Ovary (tissue), 9 donors: ENCODE measurements around the gene BTBD9. TPM values are rescaled to one million over a fixed set of nuclear protein-coding genes. Genes with fewer than 3 reads are reported as not detected.

Experiments used
- DNase-seq, 5 donors: peaks; one replicate each; pipeline ENCODE4 v3.0.0-alpha.2; 2019 to 2020
- H3K27ac ChIP-seq, 2 donors: fragments of 200-600 bp; one replicate each; pipeline versions ENCODE4 v1.5.1 to v1.8.0; 2019 to 2022
- H3K27me3 ChIP-seq: fragments of 200-600 bp; one replicate; pipeline ENCODE4 v1.8.0; 2022
- H3K36me3 ChIP-seq: fragments of 200-600 bp; sonication (generic); one replicate; pipeline ENCODE4 v1.5.1; 2019
- H3K4me1 ChIP-seq: one replicate; pipeline ENCODE4 v1.8.1; 2013; ENCODE audit warnings: mild to moderate bottlenecking, moderate library complexity; ENCODE audit not compliant: insufficient read depth
- H3K4me3 ChIP-seq: fragments of 200-600 bp; sonication (generic); one replicate; pipeline ENCODE4 v1.5.1; 2017
- H3K9me3 ChIP-seq, 2 donors: fragments of 200-600 bp in 1 of 2; sonication (generic) in 1 of 2; one replicate each; pipeline versions ENCODE4 v1.5.1 to v1.8.1; 2013 to 2019; ENCODE audit warnings: mild to moderate bottlenecking in 1 of 2, moderate library complexity in 1 of 2
- CTCF ChIP-seq, 3 donors: fragments of 450-650 bp in 2 of 3; fragments of 200-600 bp in 1 of 3; IDR thresholded peaks; one replicate each; pipeline versions ENCODE4 v1.5.1 to v1.8.0; 2016 to 2022; ENCODE audit warnings: antibody characterized with exemption in 3 of 3, mild to moderate bottlenecking in 1 of 3
- EP300 ChIP-seq: sonication (generic); formaldehyde crosslinking; IDR thresholded peaks from one replicate; pipeline ENCODE4 v1.6.1; 2017; ENCODE audit warnings: antibody characterized with exemption
- POLR2A ChIP-seq: fragments of 450-650 bp; IDR thresholded peaks from one replicate; pipeline ENCODE4 v1.6.1; 2017; ENCODE audit warnings: antibody characterized with exemption, mild to moderate bottlenecking, moderate library complexity
- WGBS, 3 donors: extraction: QIAGEN DNeasy Blood & Tissue Kit in 1 of 3; methylation state at CpG; one replicate each; pipeline versions ENCODE4 v1.1.5 to v1.1.7; 2013 to 2017; 5-methylcytosine and 5-hydroxymethylcytosine counted together
- intact Hi-C, 4 donors: fragments of 100-400 bp; cut with DNase I; formaldehyde crosslinking; loops; one replicate each; pipeline versions ENCODE4 v1.11.0 to v1.15.1; 2022 to 2023
- polyA plus RNA-seq, 2 donors: library from polyadenylated mRNA; stranded (reverse); fragments of 200-250 nt in 1 of 2; fragments of 350-450 nt in 1 of 2; fragmentation: Illumina TruSeq in 1 of 2; extraction: RNeasy Lipid Tissue Mini Kit (QIAGEN cat#74804) in 1 of 2; gene quantifications; one replicate each; pipeline ENCODE4 v1.2.3, GENCODE V29; 2013 to 2014
- total RNA-seq, 7 donors: library from RNA; depleted of rRNA in 2 of 7; stranded (reverse); fragments of >200 nt in 2 of 7; fragmentation: NEBNext Ultra II Directional in 3 of 7; extraction: Animal tissue kit (Norgen Biotek cat#: 25700) in 3 of 7; gene quantifications; one replicate each; pipeline versions ENCODE4 v1.1.0 to v1.2.4, GENCODE V29; 2016 to 2023
- donor health status: DM: no; HTN: no; CAD: no; lungs with moderate emphysema.
- donor health status: DM: no; HTN: no; CAD: no.
- donor health status: Bipolar disorder and iron deficiency.
- donor health status: DM: yes; HTN: yes; CAD: no.
- donor health status: DM: no; HTN: no; CAD: no.
- donor health status: DM: yes; HTN: yes; CAD: no.

Gene BTBD9
- total and polyA plus RNA-seq, 9 donors = 7.2 to 28.8 (median 21.0) TPM

DNA sequence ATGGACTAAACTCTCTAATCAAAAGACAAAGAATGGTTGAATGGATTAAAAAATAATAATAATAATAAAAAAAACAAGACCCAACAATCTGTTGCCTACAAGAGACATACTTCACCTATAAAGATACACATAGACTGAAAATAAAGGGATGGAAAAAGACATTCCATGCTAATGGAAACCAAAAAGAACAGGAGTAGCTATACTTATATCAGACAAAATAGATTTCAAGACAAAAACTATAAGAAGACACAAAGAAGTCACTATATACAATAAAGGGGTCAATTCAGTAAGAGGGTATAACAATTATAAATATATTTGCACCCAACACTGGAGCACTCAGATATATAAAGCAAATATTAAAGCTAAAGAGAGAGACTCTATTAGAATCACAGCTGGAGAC, 106.7 kb downstream of the BTBD9 start:
- no peaks in the 10 kb centered on the region for H3K9me3 ChIP-seq
- intact Hi-C loops = no loop called here
- H3K4me1 ChIP-seq = no peaks in the 10 kb centered on the region
- H3K27me3 ChIP-seq = no peaks in the 10 kb centered on the region
- H3K4me3 ChIP-seq = no peak overlapping the region
- TF ChIP-seq CTCF (IDR thresholded peaks at IDR 0.05) (no peak), POLR2A (no peak), EP300 (no peak)
- no peak for DNase-seq
- H3K36me3 ChIP-seq = no peaks in the 10 kb centered on the region
- H3K27ac ChIP-seq = no peak overlapping the region

DNA sequence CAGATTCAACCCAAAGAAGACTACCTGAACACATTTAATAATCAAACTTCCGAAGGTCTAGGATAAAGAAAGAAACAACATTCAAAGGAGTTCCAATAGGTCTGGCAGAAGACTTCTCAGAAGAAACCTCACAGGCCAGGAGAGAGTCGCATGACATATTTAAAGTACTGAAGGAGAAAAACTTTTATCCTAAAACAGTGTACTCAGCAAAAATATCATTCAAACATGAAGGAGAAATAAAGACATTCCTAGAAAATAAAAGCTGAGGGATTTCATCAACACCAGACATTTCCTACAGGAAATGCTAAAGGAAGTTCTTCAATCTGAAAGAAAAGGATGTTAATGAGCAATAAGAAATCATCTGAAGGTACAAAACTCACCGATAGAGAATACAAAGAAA, 108.6 kb downstream of the BTBD9 start:
- H3K4me3 ChIP-seq = no peak overlapping the region
- 81 to 90% (median 85%) methylated on average over 3 of the region's 3 CpGs for WGBS, 3 donors
- no peaks in the 10 kb centered on the region for H3K4me1 ChIP-seq
- TF ChIP-seq POLR2A = no peak
- TF ChIP-seq EP300 = no peak
- no peak for TF ChIP-seq CTCF (IDR thresholded peaks at IDR 0.05)
- H3K27ac ChIP-seq = no peak overlapping the region
- intact Hi-C loops = no loop called here
- no peaks in the 10 kb centered on the region for H3K36me3 ChIP-seq
- no peaks in the 10 kb centered on the region for H3K9me3 ChIP-seq
- no peaks in the 10 kb centered on the region for H3K27me3 ChIP-seq
- DNase-seq = no peak

- DNase-seq = no peak
- intact Hi-C loops = no loop called here
- H3K4me1 ChIP-seq = no peaks in the 10 kb centered on the region
These were observed 111.3 kb downstream of the BTBD9 start for GRCh38 chr6:38528196-38528965.

DNA sequence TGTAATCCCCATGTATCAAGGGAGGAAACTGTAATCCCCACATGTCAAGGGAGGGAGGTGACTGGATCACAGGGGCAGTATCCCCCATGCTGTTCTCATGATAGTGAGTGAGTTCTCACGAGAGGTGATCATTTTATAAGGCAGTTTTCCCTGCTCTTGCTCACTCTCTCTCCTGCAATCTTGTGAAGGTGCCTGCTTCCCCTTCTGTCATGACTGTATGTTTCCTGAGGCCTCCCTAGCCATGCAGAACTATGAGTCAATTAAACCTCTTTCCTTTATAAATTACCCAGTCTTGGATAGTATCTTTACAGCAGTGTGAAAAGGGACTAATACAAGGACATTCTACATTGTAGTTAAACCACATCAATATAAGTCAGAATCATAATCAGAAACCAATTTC, 112.4 kb downstream of the BTBD9 start:
- no peaks in the 10 kb centered on the region for H3K27me3 ChIP-seq
- TF ChIP-seq POLR2A = no peak
- TF ChIP-seq CTCF (IDR thresholded peaks at IDR 0.05) = no peak
- no peak for TF ChIP-seq EP300
- no peak overlapping the region for H3K27ac ChIP-seq
- H3K36me3 ChIP-seq = no peaks in the 10 kb centered on the region
- no peaks in the 10 kb centered on the region for H3K9me3 ChIP-seq
- DNase-seq = no peak
- H3K4me3 ChIP-seq = no peak overlapping the region
- H3K4me1 ChIP-seq = peaks cover 3% of the 10 kb centered on the region
- 97 to 100% (median 98%) methylated on average over 1 of the region's 1 CpG for WGBS, 3 donors
- intact Hi-C loops = no loop called here

More at GRCh38 chr6:38528196-38528965, 111.3 kb downstream of the BTBD9 start:
- TF ChIP-seq EP300 (no peak), POLR2A (no peak), CTCF (IDR thresholded peaks at IDR 0.05) (no peak)
- WGBS, 3 donors = 83 to 95% (median 90%) methylated on average over 5 of the region's 5 CpGs
- H3K9me3 ChIP-seq = no peaks in the 10 kb centered on the region
- H3K27ac ChIP-seq = no peak overlapping the region
- H3K4me3 ChIP-seq = no peak overlapping the region
- H3K27me3 ChIP-seq = no peaks in the 10 kb centered on the region
- H3K36me3 ChIP-seq = no peaks in the 10 kb centered on the region
